ENCODE measurements around the gene DNAH10.

DNAH10 gene

DNA sequence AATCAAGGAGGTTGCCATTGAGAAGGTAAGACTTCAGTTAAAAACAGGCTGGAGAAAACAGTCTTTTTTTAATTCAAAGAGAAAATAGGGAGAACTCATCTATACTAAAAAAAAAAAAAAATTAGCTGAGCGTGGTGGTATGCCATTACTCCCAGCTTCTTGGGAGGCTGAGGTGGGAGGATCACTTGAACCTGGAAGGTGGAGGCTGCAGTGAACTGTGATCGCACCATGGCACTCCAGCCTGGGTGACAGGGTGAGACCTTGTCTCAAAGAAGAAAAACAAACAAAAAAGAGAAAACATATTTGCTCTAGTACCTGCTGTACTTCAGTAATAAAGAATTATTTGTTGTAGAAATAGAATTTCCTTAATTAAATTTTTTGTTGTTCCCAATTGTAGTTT is 68.6 kb downstream of the DNAH10 start:
- no peaks in the 10 kb centered on the region for H3K9me3 ChIP-seq (ENCODE audit: low read length)
- H3K36me3 ChIP-seq (ENCODE audit: insufficient read depth, low read length): no peaks in the 10 kb centered on the region
- no peaks in the 10 kb centered on the region for H3K4me1 ChIP-seq (ENCODE audit: insufficient read depth, low read length)
- no peak overlapping the region for H3K9ac ChIP-seq (ENCODE audit: low read length)
- H3K4me3 ChIP-seq (ENCODE audit: low read depth in 1 of 2, low read length in 2 of 2): no peak overlapping the region
- H3K27me3 ChIP-seq (ENCODE audit: control insufficient read depth in 1 of 2, insufficient read depth in 2 of 2, low read length in 2 of 2): no peaks in the 10 kb centered on the region
- no peak overlapping the region for H3K27ac ChIP-seq (ENCODE audit: low read depth, low read length)

DNA sequence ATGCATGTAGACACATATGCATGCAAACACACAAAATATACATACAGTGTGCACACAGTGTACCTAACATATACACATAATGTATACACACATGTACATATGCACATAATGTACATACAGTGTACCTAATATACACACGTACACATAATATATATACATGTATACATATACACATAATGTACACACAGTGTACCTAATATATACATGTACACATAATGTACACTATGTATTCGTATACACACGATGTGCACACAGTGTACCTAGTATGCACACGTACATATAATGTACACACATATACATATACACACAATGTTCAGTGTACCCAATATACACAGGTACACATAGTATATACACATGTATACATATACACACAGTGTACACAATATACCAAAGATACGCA is 70.0 kb downstream of the DNAH10 start:
- H3K4me3 ChIP-seq (ENCODE audit: low read depth in 1 of 2, low read length in 2 of 2): no peak overlapping the region
- H3K27me3 ChIP-seq (ENCODE audit: control insufficient read depth in 1 of 2, insufficient read depth in 2 of 2, low read length in 2 of 2): no peaks in the 10 kb centered on the region
- no peaks in the 10 kb centered on the region for H3K4me1 ChIP-seq (ENCODE audit: insufficient read depth, low read length)
- H3K9ac ChIP-seq (ENCODE audit: low read length): no peak overlapping the region
- H3K27ac ChIP-seq (ENCODE audit: low read depth, low read length): no peak overlapping the region
- H3K36me3 ChIP-seq (ENCODE audit: insufficient read depth, low read length): no peaks in the 10 kb centered on the region
- H3K9me3 ChIP-seq (ENCODE audit: low read length): no peaks in the 10 kb centered on the region

DNA sequence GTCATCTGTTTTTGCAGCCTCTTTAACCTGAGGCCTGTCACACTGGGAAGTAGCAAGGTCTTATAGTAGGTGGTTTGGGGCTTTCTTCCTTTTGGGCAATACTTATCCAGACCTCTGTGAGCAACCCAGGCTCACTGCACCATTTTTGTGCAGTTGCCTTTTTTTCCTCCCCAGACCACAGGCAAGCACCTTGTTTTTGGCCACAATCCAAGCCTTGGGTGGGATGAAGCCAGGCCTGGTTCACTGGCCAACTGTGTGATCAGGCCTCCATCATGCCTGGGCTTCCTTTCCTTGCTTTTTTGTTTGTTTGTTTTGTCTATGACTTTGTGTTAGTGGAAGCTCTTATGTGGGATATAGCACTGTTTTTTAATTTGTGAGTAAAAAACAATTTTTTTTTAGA is 71.7 kb downstream of the DNAH10 start:
- no peaks in the 10 kb centered on the region for H3K9me3 ChIP-seq (ENCODE audit: low read length)
- no peak overlapping the region for H3K4me3 ChIP-seq (ENCODE audit: low read depth in 1 of 2, low read length in 2 of 2)
- H3K27ac ChIP-seq (ENCODE audit: low read depth, low read length): no peak overlapping the region
- no peak overlapping the region for H3K9ac ChIP-seq (ENCODE audit: low read length)
- H3K36me3 ChIP-seq (ENCODE audit: insufficient read depth, low read length): no peaks in the 10 kb centered on the region
- H3K27me3 ChIP-seq (ENCODE audit: control insufficient read depth in 1 of 2, insufficient read depth in 2 of 2, low read length in 2 of 2): no peaks in the 10 kb centered on the region
- H3K4me1 ChIP-seq (ENCODE audit: insufficient read depth, low read length): no peaks in the 10 kb centered on the region

DNA sequence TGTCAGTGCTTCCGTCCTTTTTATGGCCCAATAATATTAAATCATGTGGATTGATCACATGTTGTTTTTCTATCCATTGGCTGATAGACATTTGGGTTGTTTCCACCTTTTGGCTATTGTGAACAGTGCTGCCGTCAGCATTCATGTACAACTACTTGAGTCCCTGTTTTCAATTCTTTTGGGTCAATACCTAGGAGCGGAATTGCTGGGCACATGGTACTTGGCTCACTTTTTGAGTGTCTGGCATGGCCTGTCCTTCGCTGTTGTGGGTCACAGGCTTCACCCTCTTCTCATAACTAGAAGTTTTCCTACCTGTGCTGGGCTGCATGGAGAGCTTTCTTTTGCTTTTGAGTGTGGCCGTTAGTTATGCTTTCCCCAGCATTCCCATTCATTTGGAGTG is 72.7 kb downstream of the DNAH10 start:
- Histone ChIP-seq H3K36me3 (ENCODE audit: insufficient read depth, low read length) (no peaks in the 10 kb centered on the region), H3K9ac (ENCODE audit: low read length) (no peak overlapping the region), H3K4me1 (ENCODE audit: insufficient read depth, low read length) (no peaks in the 10 kb centered on the region), H3K27me3 (ENCODE audit: control insufficient read depth in 1 of 2, insufficient read depth in 2 of 2, low read length in 2 of 2) (no peaks in the 10 kb centered on the region), H3K4me3 (ENCODE audit: low read depth in 1 of 2, low read length in 2 of 2) (no peak overlapping the region), H3K27ac (ENCODE audit: low read depth, low read length) (no peak overlapping the region), H3K9me3 (ENCODE audit: low read length) (no peaks in the 10 kb centered on the region)

DNA sequence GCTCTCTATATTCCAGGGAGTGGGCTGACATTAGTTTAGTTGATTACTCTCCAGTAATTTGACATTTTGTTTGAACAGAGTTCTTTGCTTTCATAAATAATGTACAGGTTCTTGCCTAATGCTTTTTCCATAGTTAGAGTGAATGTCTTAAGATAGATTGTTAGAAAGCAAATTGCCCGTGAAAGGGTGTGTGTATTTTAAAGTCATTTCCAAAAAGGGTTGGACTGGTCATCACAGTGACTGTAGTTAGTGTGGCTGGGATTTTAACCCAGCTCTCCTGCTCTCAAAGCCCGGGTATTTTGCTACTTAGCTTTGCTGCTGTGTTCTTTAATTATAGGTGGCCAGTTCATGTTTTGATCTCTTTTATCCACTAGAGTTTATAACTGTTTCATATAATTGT is 74.2 kb downstream of the DNAH10 start:
- no peaks in the 10 kb centered on the region for H3K9me3 ChIP-seq (ENCODE audit: low read length)
- no peaks in the 10 kb centered on the region for H3K4me1 ChIP-seq (ENCODE audit: insufficient read depth, low read length)
- no peaks in the 10 kb centered on the region for H3K36me3 ChIP-seq (ENCODE audit: insufficient read depth, low read length)
- no peak overlapping the region for H3K27ac ChIP-seq (ENCODE audit: low read depth, low read length)
- no peak overlapping the region for H3K9ac ChIP-seq (ENCODE audit: low read length)
- no peak overlapping the region for H3K4me3 ChIP-seq (ENCODE audit: low read depth in 1 of 2, low read length in 2 of 2)
- no peaks in the 10 kb centered on the region for H3K27me3 ChIP-seq (ENCODE audit: control insufficient read depth in 1 of 2, insufficient read depth in 2 of 2, low read length in 2 of 2)

DNA sequence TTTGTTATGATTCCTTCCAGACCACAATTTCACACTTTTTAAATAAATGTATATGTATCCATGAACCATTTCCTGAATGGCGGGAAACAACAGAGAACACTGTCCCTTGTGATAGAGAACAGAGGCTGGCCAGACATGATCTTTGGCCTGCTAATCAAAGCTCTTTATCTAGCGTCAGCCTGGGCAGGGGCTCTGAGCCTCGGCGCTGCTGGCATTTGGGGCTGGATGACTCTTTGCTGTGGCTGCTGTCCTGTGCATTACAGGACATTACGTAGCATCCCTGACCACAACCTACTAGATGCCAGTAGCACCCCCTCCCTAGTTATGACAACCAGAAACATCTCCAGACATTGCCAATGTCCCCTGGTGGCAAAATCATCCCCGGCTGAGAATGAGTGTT is 77.7 kb downstream of the DNAH10 start:
- no peaks in the 10 kb centered on the region for H3K9me3 ChIP-seq (ENCODE audit: low read length)
- no peak overlapping the region for H3K9ac ChIP-seq (ENCODE audit: low read length)
- no peak overlapping the region for H3K4me3 ChIP-seq (ENCODE audit: low read depth in 1 of 2, low read length in 2 of 2)
- no peaks in the 10 kb centered on the region for H3K36me3 ChIP-seq (ENCODE audit: insufficient read depth, low read length)
- peaks cover 0 to 4% of the 10 kb centered on the region in 2 donors for H3K27me3 ChIP-seq (ENCODE audit: control insufficient read depth in 1 of 2, insufficient read depth in 2 of 2, low read length in 2 of 2)
- no peaks in the 10 kb centered on the region for H3K4me1 ChIP-seq (ENCODE audit: insufficient read depth, low read length)
- H3K27ac ChIP-seq (ENCODE audit: low read depth, low read length): no peak overlapping the region

DNA sequence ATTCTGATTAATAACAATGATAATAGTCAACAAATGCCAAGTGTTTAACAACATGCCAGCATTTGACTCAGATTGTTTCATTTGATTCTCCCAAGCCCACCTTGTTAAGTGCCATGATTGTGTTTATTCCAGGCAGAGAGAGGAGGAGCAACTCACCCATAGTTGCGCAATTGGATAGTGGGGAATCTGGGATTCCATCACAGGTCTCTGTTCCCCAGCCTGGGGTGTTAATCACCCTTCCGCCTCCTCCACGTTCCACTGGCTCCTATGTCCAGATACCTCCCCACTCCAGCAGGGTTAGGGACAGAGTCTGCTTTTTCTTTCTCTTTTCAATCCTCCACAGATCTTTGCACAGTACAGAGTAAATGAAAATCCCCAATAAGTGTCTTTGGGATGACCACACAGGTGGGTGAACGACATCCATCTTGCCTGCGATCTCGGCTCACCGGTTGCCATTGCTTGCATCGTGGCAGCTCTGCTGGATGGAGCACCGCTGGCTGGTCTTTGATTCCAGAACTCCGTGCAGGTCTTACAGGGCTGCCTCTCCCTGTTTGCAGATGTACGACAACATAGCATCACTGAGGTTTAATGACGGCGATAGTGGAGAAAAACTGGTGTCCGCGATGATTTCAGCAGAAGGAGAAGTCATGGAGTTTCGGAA is 78.8 kb downstream of the DNAH10 start:
- H3K27me3 ChIP-seq (ENCODE audit: control insufficient read depth in 1 of 2, insufficient read depth in 2 of 2, low read length in 2 of 2): peaks cover 0 to 4% of the 10 kb centered on the region in 2 donors
- no peaks in the 10 kb centered on the region for H3K36me3 ChIP-seq (ENCODE audit: insufficient read depth, low read length)
- no peak overlapping the region for H3K9ac ChIP-seq (ENCODE audit: low read length)
- no peaks in the 10 kb centered on the region for H3K4me1 ChIP-seq (ENCODE audit: insufficient read depth, low read length)
- H3K9me3 ChIP-seq (ENCODE audit: low read length): no peaks in the 10 kb centered on the region
- H3K27ac ChIP-seq (ENCODE audit: low read depth, low read length): no peak overlapping the region
- H3K4me3 ChIP-seq (ENCODE audit: low read depth in 1 of 2, low read length in 2 of 2): no peak overlapping the region

DNA sequence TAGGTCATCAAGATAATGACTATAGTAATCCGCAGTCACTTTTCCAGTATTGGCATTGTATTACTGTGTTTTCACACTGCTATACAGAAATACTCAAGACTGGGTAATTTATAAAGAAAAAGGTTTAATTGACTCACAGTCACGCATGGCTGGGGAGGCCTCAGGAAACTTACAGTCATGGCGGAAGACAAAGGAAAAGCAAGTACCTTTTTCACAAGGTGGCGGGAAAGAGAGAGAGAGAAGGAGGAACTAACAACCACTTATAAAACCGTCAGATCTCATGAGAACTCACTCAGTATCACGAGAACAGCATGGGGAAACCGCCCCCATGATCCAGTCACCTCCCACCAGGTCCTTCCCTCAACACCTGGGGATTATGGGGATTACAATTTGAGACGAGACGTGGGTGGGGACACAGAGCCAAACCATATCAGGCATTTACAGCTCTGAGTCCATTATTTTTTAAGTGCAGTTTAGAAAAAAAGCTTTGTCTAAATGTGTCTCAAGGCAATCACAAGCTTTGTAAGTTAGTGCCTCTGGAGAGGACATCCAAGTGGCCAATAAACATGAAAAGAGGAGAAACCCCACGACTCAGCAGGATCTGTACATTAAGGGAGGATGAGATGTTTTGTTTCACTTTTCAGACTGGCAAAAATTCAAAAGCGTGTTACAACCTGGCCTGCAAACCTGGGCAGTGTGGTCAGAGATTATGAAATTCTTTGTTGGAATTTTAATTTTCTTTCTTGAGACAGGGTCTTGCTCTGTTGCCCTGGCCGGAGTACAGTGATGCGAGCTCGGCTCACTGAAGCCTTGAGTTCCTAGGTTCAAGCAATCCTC is 82.0 kb downstream of the DNAH10 start:
- Histone ChIP-seq H3K27ac (ENCODE audit: low read depth, low read length) (no peak overlapping the region), H3K4me3 (ENCODE audit: low read depth in 1 of 2, low read length in 2 of 2) (no peak overlapping the region), H3K9ac (ENCODE audit: low read length) (no peak overlapping the region), H3K27me3 (ENCODE audit: control insufficient read depth in 1 of 2, insufficient read depth in 2 of 2, low read length in 2 of 2) (peaks cover 0 to 4% of the 10 kb centered on the region in 2 donors), H3K9me3 (ENCODE audit: low read length) (no peaks in the 10 kb centered on the region), H3K36me3 (ENCODE audit: insufficient read depth, low read length) (no peaks in the 10 kb centered on the region), H3K4me1 (ENCODE audit: insufficient read depth, low read length) (no peaks in the 10 kb centered on the region)

DNA sequence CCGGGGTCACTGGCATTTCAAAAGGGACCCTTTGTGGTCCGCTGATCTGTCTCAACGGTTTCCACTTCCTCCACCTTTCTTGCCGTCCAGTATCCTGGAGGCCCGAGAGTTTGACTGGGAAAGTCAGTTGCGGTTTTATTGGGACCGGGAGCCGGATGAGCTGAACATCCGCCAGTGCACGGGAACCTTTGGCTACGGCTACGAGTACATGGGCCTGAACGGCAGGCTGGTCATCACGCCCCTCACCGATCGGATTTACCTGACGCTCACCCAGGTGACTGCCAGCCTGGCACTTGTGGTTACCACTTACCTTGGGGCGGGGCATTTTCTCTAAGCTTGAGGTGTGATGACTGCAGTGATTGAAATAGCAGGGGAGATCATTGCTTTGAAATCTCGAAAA is 83.8 kb downstream of the DNAH10 start:
- no peak overlapping the region for H3K9ac ChIP-seq (ENCODE audit: low read length)
- no peaks in the 10 kb centered on the region for H3K4me1 ChIP-seq (ENCODE audit: insufficient read depth, low read length)
- no peak overlapping the region for H3K4me3 ChIP-seq (ENCODE audit: low read depth in 1 of 2, low read length in 2 of 2)
- no peak overlapping the region for H3K27ac ChIP-seq (ENCODE audit: low read depth, low read length)
- no peaks in the 10 kb centered on the region for H3K36me3 ChIP-seq (ENCODE audit: insufficient read depth, low read length)
- H3K9me3 ChIP-seq (ENCODE audit: low read length): no peaks in the 10 kb centered on the region
- H3K27me3 ChIP-seq (ENCODE audit: control insufficient read depth in 1 of 2, insufficient read depth in 2 of 2, low read length in 2 of 2): peaks cover 0 to 4% of the 10 kb centered on the region in 2 donors

DNA sequence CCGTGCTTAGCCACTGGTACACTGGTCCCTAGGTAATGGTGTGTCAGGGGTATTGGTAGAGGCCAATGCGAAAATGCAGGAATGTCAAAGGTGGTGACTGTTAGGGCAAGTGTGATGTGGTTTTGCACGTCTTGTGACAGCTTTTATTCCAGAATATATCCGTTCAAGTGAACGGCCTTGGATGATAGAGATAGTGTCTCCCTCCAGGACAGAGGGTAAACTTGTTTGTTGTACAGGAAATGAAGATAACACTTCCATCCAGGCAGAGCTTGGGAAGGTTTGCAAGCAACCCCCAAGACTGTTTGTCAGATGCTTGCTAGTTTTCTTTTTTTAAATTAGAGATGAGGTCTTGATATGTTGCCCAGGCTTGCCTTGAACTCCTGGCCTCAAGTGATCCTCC is 84.2 kb downstream of the DNAH10 start:
- H3K4me1 ChIP-seq (ENCODE audit: insufficient read depth, low read length): no peaks in the 10 kb centered on the region
- no peak overlapping the region for H3K4me3 ChIP-seq (ENCODE audit: low read depth in 1 of 2, low read length in 2 of 2)
- H3K27ac ChIP-seq (ENCODE audit: low read depth, low read length): no peak overlapping the region
- H3K36me3 ChIP-seq (ENCODE audit: insufficient read depth, low read length): no peaks in the 10 kb centered on the region
- H3K9me3 ChIP-seq (ENCODE audit: low read length): no peaks in the 10 kb centered on the region
- no peak overlapping the region for H3K9ac ChIP-seq (ENCODE audit: low read length)
- peaks cover 0 to 4% of the 10 kb centered on the region in 2 donors for H3K27me3 ChIP-seq (ENCODE audit: control insufficient read depth in 1 of 2, insufficient read depth in 2 of 2, low read length in 2 of 2)

DNA sequence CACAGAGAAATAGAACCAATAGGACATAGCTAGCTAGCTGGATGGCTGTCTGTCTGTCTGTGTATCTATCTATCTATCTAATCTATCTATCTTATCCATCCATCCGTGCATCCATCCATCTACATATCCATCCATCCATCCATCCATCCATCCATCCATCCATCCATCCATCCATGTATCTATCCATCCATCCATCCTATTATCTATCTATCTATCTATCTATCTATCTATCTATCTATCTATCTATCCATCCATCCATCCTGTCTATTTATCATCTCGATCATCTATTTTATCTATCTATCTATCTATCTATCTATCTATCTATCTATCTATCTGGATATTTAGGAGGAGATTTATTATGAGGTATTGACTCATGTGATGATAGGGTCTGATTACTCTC is 84.9 kb downstream of the DNAH10 start:
- Histone ChIP-seq H3K9me3 (ENCODE audit: low read length) (no peaks in the 10 kb centered on the region), H3K27ac (ENCODE audit: low read depth, low read length) (no peak overlapping the region), H3K27me3 (ENCODE audit: control insufficient read depth in 1 of 2, insufficient read depth in 2 of 2, low read length in 2 of 2) (peaks cover 0 to 4% of the 10 kb centered on the region in 2 donors), H3K36me3 (ENCODE audit: insufficient read depth, low read length) (no peaks in the 10 kb centered on the region), H3K4me1 (ENCODE audit: insufficient read depth, low read length) (no peaks in the 10 kb centered on the region), H3K9ac (ENCODE audit: low read length) (no peak overlapping the region), H3K4me3 (ENCODE audit: low read depth in 1 of 2, low read length in 2 of 2) (no peak overlapping the region)

DNA sequence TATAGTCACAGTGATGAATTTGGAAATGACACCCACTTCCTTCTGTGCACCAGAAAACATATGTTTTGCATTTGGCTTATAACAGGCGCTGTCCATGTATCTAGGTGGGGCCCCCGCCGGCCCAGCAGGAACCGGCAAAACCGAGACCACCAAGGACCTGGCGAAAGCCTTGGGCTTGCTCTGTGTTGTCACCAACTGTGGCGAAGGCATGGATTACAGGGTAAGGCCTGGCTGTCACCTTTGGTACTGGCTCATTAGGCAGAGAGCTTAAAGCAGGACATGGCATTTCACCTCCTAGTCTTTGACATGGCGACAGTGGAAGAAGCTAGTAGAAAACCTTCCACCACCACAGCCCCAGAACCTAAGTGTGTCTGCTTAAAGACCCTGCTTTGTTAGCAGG is 85.8 kb downstream of the DNAH10 start:
- Histone ChIP-seq H3K4me3 (ENCODE audit: low read depth in 1 of 2, low read length in 2 of 2) (no peak overlapping the region), H3K27me3 (ENCODE audit: control insufficient read depth in 1 of 2, insufficient read depth in 2 of 2, low read length in 2 of 2) (peaks cover 0 to 4% of the 10 kb centered on the region in 2 donors), H3K27ac (ENCODE audit: low read depth, low read length) (no peak overlapping the region), H3K9me3 (ENCODE audit: low read length) (no peaks in the 10 kb centered on the region), H3K36me3 (ENCODE audit: insufficient read depth, low read length) (no peaks in the 10 kb centered on the region), H3K4me1 (ENCODE audit: insufficient read depth, low read length) (no peaks in the 10 kb centered on the region), H3K9ac (ENCODE audit: low read length) (no peak overlapping the region)
